ENCODE data around the gene DDX47.

The DDX47 gene

GRCh38 chr12:12877153-12877768 is 64.1 kb downstream of the DDX47 start:
- Histone ChIP-seq H3K27ac (ENCODE audit: low read depth, low read length) (no peak overlapping the region), H3K9me2 (replicated peaks; ENCODE audit: insufficient read depth, low read length) (no peaks in the 10 kb centered on the region), H3K4me2 (ENCODE audit: low read depth, low read length, poor library complexity, severe bottlenecking) (no peak overlapping the region), H3K36me3 (ENCODE audit: low read length) (no peaks in the 10 kb centered on the region), H3K79me2 (ENCODE audit: insufficient read depth, low read length) (no peaks in the 10 kb centered on the region), H3K4me3 (ENCODE audit: insufficient read depth, low read length, poor library complexity, severe bottlenecking) (no peak overlapping the region), H3K27me3 (ENCODE audit: low read length) (no peaks in the 10 kb centered on the region), H2AFZ (ENCODE audit: low read depth, low read length, severe bottlenecking) (no peak overlapping the region), H3K9ac (ENCODE audit: low read length) (no peak overlapping the region), H3F3A (ENCODE audit: insufficient read depth) (no peaks in the 10 kb centered on the region), H3K9me3 (ENCODE audit: insufficient read depth, low read length) (no peaks in the 10 kb centered on the region), H4K20me1 (ENCODE audit: low read depth, low read length) (no peaks in the 10 kb centered on the region)
- TF ChIP-seq CTCF (IDR thresholded peaks at IDR 0.05; ENCODE audit: insufficient read depth, low read length, poor library complexity, severe bottlenecking) (no peak), EZH2phosphoT487 (conservative IDR thresholded peaks at IDR 0.05; ENCODE audit: low read length) (no peak)

- no peaks in the 10 kb centered on the region for H3K79me2 ChIP-seq (ENCODE audit: insufficient read depth, low read length)
- H3K9me2 ChIP-seq (replicated peaks; ENCODE audit: insufficient read depth, low read length), result no peaks in the 10 kb centered on the region
- H2AFZ ChIP-seq (ENCODE audit: low read depth, low read length, severe bottlenecking), result no peak overlapping the region
- TF ChIP-seq CTCF (IDR thresholded peaks at IDR 0.05; ENCODE audit: insufficient read depth, low read length, poor library complexity, severe bottlenecking), result no peak
- TF ChIP-seq EZH2phosphoT487 (conservative IDR thresholded peaks at IDR 0.05; ENCODE audit: low read length), result no peak
- H3K4me3 ChIP-seq (ENCODE audit: insufficient read depth, low read length, poor library complexity, severe bottlenecking), result no peak overlapping the region
- H3F3A ChIP-seq (ENCODE audit: insufficient read depth), result no peaks in the 10 kb centered on the region
- H4K20me1 ChIP-seq (ENCODE audit: low read depth, low read length), result no peaks in the 10 kb centered on the region
- H3K9ac ChIP-seq (ENCODE audit: low read length), result no peak overlapping the region
- H3K36me3 ChIP-seq (ENCODE audit: low read length), result no peaks in the 10 kb centered on the region
- H3K27ac ChIP-seq (ENCODE audit: low read depth, low read length), result no peak overlapping the region
- H3K27me3 ChIP-seq (ENCODE audit: low read length), result no peaks in the 10 kb centered on the region
- no peak overlapping the region for H3K4me2 ChIP-seq (ENCODE audit: low read depth, low read length, poor library complexity, severe bottlenecking)
- no peaks in the 10 kb centered on the region for H3K9me3 ChIP-seq (ENCODE audit: insufficient read depth, low read length)
Measured at GRCh38 chr12:12877781-12878455, 64.8 kb downstream of the DDX47 start.

Data from SU-DHL-6 (cell line).